Liver (tissue), 2 donors: ENCODE data around the gene VWA5A.

Source experiments
- CTCF ChIP-seq: fragments of 150-350 bp; IDR thresholded peaks from 2 replicates; pipeline ENCODE4 v1.5.1; 2017; ENCODE audit warnings: improper control_type of control experiment, low read depth, low read length; ENCODE audit not compliant: missing input control
- MAX ChIP-seq: IDR thresholded peaks from 2 replicates; pipeline ENCODE4 v1.6.1; 2016; ENCODE audit warnings: antibody characterized with exemption
- REST ChIP-seq: IDR thresholded peaks from 2 replicates; pipeline ENCODE4 v1.6.1; 2016; ENCODE audit warnings: antibody characterized with exemption, mild to moderate bottlenecking
- donor health status: healthy.

- TF ChIP-seq CTCF (no peak), MAX (no peak), REST (no peak)
Observed at GRCh38 chr11:124072147-124072546, 43.1 kb upstream of the VWA5A start.
